NCI-H510A treated with DMSO at 0.1 percent for 48 hours (cell line): ENCODE results near the gene SBDS.

Source experiments
- DNase-seq: peaks from one replicate; lab custom pipeline; 2025; lab: John Stamatoyannopoulos, UW

SBDS gene

DNA sequence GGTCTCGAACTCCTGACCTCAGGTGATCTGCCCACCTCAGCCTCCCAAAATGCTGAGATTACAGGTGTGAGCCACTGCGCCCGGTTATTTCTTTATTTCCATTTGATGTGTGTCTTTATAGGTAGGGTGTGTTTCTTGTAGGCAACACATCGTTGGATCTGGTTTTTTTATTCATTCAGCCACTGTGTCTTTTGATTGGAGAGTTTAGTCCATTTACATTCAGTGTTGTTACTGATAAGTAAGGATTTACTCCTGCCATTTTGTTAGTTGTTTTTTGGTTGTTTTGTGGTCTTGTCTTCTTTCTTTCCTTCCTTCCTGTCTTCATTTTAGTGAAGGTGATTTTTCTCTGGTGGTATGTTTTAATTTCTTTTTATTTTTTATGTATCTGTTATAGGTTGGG lies 57.4 kb downstream of the SBDS start:
- DNase-seq = no peak
